H7 (cell line): ENCODE results near the gene CNPY2. TPM values are rescaled to one million over a fixed set of nuclear protein-coding genes. Genes with fewer than 3 reads are reported as not detected.
A peak's percentile ranks its signal among the peaks of the same experiment; 100 is the strongest.
"Not testable (repeated sequence)": the region's sequence is repeated elsewhere in the genome, so short reads cannot be mapped to it uniquely, and the experiment has no call there.

ENCODE experiments used
- DNase-seq: peaks from one replicate; pipeline ENCODE4 v3.0.0; 2012
- H3K27me3 ChIP-seq: 2 replicates; pipeline ENCODE4 v1.6.0; 2011; ENCODE audit warnings: mild to moderate bottlenecking, low read length; ENCODE audit not compliant: control insufficient read depth, insufficient read depth
- H3K36me3 ChIP-seq: replicated peaks from 2 replicates; pipeline ENCODE4 v1.5.1; 2011; ENCODE audit warnings: low read length; ENCODE audit not compliant: control insufficient read depth, insufficient read depth
- H3K4me3 ChIP-seq: 2 replicates; pipeline ENCODE4 v1.5.1; 2011; ENCODE audit warnings: low read depth, mild to moderate bottlenecking, control low read depth, low read length, moderate library complexity; ENCODE audit not compliant: insufficient read depth
- total RNA-seq: library from RNA; depleted of rRNA; stranded (reverse); fragments of >200 nt; shearing (Covaris generic); gene quantifications from 2 replicates; pipeline ENCODE4 v1.2.3, GENCODE V29; 2014; rRNA removed

The CNPY2 gene
- total RNA-seq, result 108 and 129 TPM in 2 replicates

DNA sequence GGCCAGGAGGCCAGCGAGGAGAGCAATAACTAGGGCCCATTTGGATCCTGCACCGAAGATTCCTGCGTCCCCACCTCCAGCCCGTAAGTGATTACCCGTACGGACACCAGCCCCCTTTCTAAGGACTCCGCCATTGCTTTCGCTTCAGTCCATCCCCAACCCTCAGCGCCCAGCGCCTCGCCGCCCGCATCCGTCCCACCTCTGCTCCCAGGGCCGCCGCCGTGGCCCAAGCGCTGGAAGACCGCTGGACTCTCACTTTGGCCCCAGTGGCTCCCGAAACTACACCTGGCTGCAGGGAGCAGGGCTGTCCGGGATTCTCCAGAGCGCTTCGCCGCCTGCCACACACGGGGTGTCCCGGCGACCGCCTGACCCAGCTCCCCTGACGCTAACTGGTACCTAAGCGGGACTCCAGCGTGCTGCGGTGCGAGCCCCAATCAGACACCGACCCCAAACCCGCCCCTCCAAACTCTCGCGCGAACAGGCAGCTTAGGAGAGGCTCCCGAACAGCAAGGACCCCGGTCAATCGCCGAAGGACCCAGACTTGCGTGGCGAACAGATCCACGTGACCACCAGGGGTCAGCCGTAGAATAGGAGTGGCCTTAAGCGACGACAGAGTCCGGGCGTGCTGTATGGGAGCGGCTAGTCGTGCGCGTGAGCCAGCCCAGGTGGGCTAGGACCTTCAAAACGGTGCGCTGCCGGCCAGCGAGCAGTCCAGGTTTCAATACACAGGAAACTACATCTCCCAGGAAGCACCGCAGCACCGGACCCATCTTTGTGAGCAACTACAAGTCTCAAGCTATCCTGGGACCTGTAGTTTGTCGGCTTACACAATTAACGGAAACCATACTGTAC is at the start of gene CNPY2:
Gene CNPY2, minus strand, starts transcription at position 367 of the 852 bp plus-strand sequence. CDS start 771 bp downstream, outside the sequence.
- peak within 1 kb of the TSS; percentile 99 for H3K4me3 ChIP-seq
- peaks cover 15% of the 10 kb centered on the region for H3K36me3 ChIP-seq
- H3K27me3 ChIP-seq, result no peaks in the 10 kb centered on the region
- DNase-seq, result peak; percentile 97

GRCh38 chr12:56362130-56363059 is 46.6 kb upstream of the CNPY2 start, which contains the start of gene APOF:
Gene APOF (minus strand): TSS chr12:56362857. CDS start chr12:56362745, 112 bp downstream.
- no peak for DNase-seq
- H3K4me3 ChIP-seq, result no peak within 1 kb of the TSS

GRCh38 chr12:56361487-56362129 is 45.8 kb upstream of the CNPY2 start:
- no peak for DNase-seq
- H3K27me3 ChIP-seq, result no peaks in the 10 kb centered on the region
- no peak overlapping the region for H3K4me3 ChIP-seq
- H3K36me3 ChIP-seq, result no peaks in the 10 kb centered on the region

More at GRCh38 chr12:56362130-56363059, 46.6 kb upstream of the CNPY2 start, which contains the start of gene APOF:
- no peaks in the 10 kb centered on the region for H3K36me3 ChIP-seq
- no peaks in the 10 kb centered on the region for H3K27me3 ChIP-seq

DNA sequence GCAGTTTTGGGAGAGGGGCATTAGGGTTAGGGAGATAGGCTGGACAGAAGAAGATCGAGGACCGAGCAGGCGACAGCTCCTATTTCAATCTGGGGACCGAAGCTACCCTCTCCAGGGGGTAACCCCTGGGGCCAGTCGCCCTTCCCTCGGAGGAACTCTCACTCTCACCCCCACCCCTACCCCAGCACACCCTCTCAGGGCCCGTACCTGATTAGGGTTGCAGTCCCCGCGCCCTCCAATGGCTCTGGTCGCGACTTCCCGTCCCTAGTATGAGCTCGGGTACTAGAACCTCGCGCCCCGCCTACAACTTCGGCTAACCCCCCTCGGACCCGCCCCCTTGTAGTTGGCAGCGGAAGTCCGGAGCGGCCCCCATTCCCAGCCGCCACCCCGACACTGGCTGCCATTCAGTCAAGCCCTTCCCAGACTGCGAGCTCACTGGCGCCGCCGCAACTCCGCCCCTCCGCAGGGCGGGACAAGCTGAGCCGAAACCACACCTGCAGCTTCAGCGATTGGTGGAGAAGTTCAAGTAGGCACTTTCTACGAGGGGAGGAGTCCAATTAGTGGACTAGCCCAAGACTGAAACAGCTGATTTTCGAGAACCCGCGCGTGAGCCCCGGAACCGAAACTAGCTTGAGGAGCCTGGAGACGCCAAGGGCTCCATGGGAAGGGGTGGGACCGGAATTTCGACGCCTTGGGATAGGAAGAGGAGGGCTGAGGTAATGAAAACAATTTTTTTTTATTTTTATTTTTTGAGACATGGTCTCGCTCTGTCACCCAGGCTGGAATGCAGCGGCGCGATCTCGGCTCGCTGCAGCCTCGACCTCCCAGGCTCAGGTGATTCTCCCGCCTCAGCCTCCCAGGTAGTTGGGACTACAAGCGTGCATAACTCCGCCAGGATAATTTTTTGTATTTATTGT is 44.3 kb upstream of the CNPY2 start, which contains the start of gene STAT2:
Gene STAT2, minus strand, starts transcription at position 257 of the 917 bp plus-strand sequence. CDS start 3,536 bp downstream, outside the sequence.
- peak; percentile 96 for DNase-seq
- Histone ChIP-seq H3K36me3 (peaks cover 9% of the 10 kb centered on the region), H3K4me3 (peak within 1 kb of the TSS; percentile 93), H3K27me3 (no peaks in the 10 kb centered on the region)

DNA sequence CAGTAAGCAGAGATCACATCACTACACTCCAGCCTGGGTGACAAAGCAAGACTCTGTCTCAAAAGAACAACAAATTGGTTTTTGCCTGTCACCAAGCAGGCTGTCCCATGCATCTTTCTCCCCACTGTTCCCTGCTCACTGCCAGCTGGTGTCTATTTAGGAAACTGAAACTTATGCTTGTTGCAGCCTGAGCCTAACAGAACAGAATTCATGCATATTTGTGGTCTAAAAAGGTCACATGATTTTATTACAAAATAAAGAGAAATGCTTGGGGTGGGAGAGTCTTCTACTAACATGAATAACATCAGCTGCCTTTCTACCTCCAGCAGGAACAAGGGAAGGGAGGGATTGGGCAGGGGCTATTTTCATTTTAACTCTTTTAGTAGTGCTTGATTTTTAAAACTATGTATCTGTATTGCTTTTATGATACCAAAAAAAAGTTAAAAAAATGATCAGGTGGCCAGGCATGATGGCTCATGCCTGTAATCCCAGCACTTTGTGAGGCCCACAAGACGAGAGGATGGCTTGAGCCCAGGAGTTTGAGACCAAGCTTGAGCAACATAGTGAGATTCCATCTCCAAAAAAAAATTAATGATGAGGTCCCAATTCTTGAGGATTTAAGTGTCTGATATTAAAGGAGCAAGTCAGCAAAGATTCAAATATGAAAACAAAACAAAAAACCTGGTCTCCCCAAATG is 43.2 kb upstream of the CNPY2 start:
- no peak for DNase-seq
- peaks cover 20% of the 10 kb centered on the region for H3K36me3 ChIP-seq
- H3K4me3 ChIP-seq, result peak overlapping the region; percentile 93
- H3K27me3 ChIP-seq, result no peaks in the 10 kb centered on the region

DNA sequence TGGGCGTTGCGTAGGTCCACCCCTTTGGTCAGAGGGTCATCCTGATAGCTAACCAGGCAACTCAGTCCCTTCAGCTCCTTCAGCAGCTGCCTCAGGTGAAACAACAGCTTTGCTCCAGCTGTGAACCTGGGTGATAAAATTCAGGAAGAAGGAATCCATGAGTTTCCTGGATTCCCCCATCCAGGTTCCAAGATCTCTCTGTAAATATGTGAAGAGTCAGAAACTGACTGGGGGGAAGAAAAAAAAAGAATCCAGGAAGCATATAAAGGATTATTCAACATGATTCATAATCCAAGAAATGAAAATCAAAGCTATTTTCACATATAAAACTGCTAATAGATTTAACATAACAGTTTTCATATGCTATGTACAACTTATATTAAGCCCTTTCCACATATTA is 35.5 kb upstream of the CNPY2 start:
- no peak overlapping the region for H3K4me3 ChIP-seq
- H3K27me3 ChIP-seq, result no peaks in the 10 kb centered on the region
- DNase-seq, result no peak
- peaks cover 50% of the 10 kb centered on the region for H3K36me3 ChIP-seq

GRCh38 chr12:56350662-56351061 is 34.9 kb upstream of the CNPY2 start:
- H3K4me3 ChIP-seq, result no peak overlapping the region
- no peak for DNase-seq
- H3K36me3 ChIP-seq, result peaks cover 47% of the 10 kb centered on the region
- no peaks in the 10 kb centered on the region for H3K27me3 ChIP-seq

DNA sequence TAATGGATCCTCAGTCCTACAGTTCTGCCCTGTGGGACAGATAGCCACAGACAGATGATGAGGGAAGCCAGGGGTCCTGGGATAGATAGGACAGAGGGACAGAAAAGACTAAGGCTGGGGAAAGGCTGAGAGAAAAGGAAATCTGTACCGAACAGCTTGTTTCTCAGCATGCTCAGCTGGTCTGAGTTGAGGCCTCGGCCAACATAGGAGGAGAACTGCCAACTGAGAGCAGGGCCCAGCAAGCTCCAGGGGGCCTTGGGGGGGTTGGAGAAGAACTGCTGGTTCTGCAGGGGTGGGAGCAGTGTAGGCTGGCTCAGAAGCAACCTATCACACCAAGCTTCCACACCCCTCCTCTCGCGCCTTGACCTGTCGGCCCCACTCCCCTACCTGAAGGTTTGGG is 33.0 kb upstream of the CNPY2 start:
- H3K36me3 ChIP-seq, result peaks cover 35% of the 10 kb centered on the region
- no peak for DNase-seq
- H3K27me3 ChIP-seq, result no peaks in the 10 kb centered on the region
- H3K4me3 ChIP-seq, result no peak overlapping the region

DNA sequence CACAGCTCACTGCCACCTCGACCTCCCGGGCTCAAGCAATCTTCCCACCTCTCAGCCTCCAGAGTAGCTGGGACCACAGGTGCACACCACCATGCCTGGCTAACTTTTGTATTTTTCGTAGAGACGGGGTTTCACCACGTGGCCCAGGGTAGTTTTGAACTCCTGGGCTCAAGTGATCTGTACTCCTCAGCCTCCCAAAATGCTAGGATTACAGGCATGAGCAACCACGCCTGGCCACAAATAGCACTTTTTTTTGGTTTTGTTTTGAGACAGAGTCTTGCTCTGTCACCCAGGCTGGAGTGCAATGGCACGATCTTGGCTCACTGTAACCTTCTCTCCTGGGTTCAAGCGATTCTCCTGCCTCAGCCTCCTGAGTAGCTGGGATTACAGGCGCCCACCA is 31.5 kb upstream of the CNPY2 start:
- not testable (repeated sequence) for H3K27me3 ChIP-seq, DNase-seq, H3K4me3 ChIP-seq
- peaks cover 44% of the 10 kb centered on the region for H3K36me3 ChIP-seq

DNA sequence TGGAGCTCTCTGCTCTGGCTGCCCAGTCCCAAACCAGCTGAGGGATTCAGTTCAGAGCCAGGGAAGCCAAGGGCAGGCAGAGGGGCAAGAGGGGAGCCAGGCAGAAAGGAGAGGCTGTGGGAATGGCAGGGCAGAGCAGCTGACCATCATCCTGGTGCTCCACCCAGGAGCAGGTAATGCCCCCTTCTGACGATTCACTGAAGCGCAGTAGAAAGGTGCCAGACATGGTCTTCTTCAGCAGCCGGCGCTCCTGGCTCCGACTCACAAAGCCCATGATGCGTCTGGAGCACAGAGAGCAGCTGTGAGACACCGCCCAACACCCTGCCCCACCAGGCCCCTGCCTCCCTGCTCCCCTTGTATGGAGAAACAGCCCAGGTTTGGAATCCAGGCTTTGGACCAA is 30.9 kb upstream of the CNPY2 start:
- H3K27me3 ChIP-seq, result no peaks in the 10 kb centered on the region
- peaks cover 44% of the 10 kb centered on the region for H3K36me3 ChIP-seq
- peak; percentile 39 for DNase-seq

DNA sequence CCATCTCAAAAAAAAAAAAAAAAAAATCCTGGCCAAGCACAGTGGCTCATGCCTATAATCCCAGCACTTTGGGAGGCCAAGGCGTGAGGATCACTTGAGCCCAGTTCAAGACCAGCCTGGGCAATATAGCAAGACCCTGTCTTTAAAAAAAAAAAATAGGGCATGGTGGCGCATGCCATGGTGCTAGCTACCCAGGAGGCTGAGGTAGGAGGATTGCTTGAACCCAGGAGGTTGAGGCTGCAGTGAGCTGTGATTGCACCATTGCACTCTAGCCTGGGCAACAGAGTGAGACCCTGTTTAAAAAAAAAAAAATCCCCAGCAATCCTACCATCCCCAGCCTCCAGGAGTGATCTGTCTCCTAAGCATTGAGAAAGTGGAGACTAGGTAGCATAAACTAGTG is 26.5 kb upstream of the CNPY2 start:
- not testable (repeated sequence) for H3K4me3 ChIP-seq, H3K27me3 ChIP-seq, DNase-seq
- peaks cover 17% of the 10 kb centered on the region for H3K36me3 ChIP-seq

More for the DNA sequence above, 30.9 kb upstream of the CNPY2 start:
- no peak overlapping the region for H3K4me3 ChIP-seq

DNA sequence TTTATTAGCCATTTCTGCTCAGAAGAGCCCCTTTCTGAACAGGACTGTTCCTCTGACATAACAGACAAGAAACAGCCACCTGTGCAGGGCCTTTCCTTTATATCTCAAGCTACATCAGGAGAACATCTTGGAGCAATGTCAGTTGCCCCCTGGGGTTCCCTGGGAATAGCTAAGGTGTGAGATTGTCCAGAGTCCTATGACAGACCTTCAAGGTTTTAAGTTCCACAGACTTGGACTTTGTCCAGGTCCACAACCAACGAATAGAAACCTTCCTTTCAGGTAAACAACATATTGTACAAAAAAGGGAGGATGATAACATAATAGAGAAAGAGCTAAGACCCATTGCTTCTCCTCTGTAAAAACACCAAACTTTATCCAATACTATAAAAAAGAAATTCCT is 25.8 kb upstream of the CNPY2 start:
- Histone ChIP-seq H3K36me3 (peaks cover 16% of the 10 kb centered on the region), H3K4me3 (no peak overlapping the region), H3K27me3 (no peaks in the 10 kb centered on the region)
- DNase-seq, result no peak

DNA sequence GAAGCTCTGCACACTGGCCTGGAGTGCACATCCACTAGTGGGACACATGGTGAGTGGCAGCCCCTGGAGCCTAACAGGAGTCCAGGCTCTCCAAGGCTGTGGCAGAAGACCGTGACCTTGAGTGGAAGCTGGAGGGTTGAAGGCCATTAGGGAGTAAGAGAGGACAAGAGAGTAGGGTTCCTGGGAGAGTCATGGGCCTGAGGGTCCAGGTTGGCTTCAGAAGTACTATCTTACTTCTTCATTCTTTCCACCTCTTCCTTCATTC is 23.3 kb upstream of the CNPY2 start:
- Histone ChIP-seq H3K36me3 (peaks cover 14% of the 10 kb centered on the region), H3K27me3 (no peaks in the 10 kb centered on the region), H3K4me3 (no peak overlapping the region)
- DNase-seq, result no peak
